ENCODE data around the gene NAB2. TPM values are rescaled to one million over a fixed set of nuclear protein-coding genes. Genes with fewer than 3 reads are reported as not detected.
"Not testable (repeated sequence)": the region's sequence is repeated elsewhere in the genome, so short reads cannot be mapped to it uniquely, and the experiment has no call there.

Gene NAB2
- total and polyA plus RNA-seq, 4 donors, result 18.0 to 42.8 (median 26.2) TPM

- peaks cover 12% of the 10 kb centered on the region for H3K36me3 ChIP-seq (ENCODE audit: control insufficient read depth, insufficient read depth, low read length)
- no peak overlapping the region for H3K27ac ChIP-seq (ENCODE audit: low read depth, low read length)
- WGBS (ENCODE audit: insufficient coverage), result no CpG with 5 or more reads among the region's 5 CpGs
Measured at GRCh38 chr12:57063991-57064685, 24.8 kb upstream of the NAB2 start.

DNA sequence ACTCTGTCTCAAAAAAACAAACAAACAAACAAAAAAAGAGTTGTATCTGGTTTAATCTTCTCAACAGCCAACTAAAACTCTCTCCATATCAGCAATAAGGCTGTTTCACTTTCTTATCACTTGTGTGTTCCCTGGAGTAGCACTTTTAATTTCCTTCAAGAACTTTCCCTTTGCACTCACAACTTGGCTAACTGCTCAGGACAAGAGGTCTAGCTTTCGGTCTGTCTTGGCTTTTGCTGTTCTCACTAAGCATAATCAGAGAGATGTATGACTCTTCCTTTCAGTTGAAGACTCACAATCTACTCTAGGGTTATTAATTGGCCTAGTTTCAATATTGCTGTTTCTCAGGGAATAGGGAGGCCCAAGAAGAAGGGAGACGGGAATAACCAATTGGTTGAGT lies 22.7 kb upstream of the NAB2 start:
- Histone ChIP-seq H3K27me3 (ENCODE audit: control insufficient read depth, insufficient read depth, low read length) (no peaks in the 10 kb centered on the region), H3K9me3 (ENCODE audit: control insufficient read depth, insufficient read depth, low read length) (no peaks in the 10 kb centered on the region), H3K4me3 (ENCODE audit: low read depth, low read length) (no peak overlapping the region), H3K27ac (ENCODE audit: low read depth, low read length) (no peak overlapping the region), H3K4me1 (ENCODE audit: control insufficient read depth, insufficient read depth, low read length) (no peaks in the 10 kb centered on the region), H3K36me3 (ENCODE audit: control insufficient read depth, insufficient read depth, low read length) (peaks cover 12% of the 10 kb centered on the region)
- 100% methylated on average over 1 of the region's 2 CpGs for WGBS (ENCODE audit: insufficient coverage)
- no peak for DNase-seq (ENCODE audit: low read depth in 4 of 6, low spot score in 6 of 6)

More at GRCh38 chr12:57063991-57064685, 24.8 kb upstream of the NAB2 start:
- DNase-seq (ENCODE audit: low read depth in 4 of 6, low spot score in 6 of 6), result no peak
- Histone ChIP-seq H3K4me1 (ENCODE audit: control insufficient read depth, insufficient read depth, low read length) (no peaks in the 10 kb centered on the region), H3K27me3 (ENCODE audit: control insufficient read depth, insufficient read depth, low read length) (no peaks in the 10 kb centered on the region), H3K4me3 (ENCODE audit: low read depth, low read length) (no peak overlapping the region), H3K9me3 (ENCODE audit: control insufficient read depth, insufficient read depth, low read length) (no peaks in the 10 kb centered on the region)

- no peaks in the 10 kb centered on the region for H3K9me3 ChIP-seq (ENCODE audit: control insufficient read depth, insufficient read depth, low read length)
- H3K27me3 ChIP-seq (ENCODE audit: control insufficient read depth, insufficient read depth, low read length), result no peaks in the 10 kb centered on the region
- no peaks in the 10 kb centered on the region for H3K4me1 ChIP-seq (ENCODE audit: control insufficient read depth, insufficient read depth, low read length)
- peaks cover 15% of the 10 kb centered on the region for H3K36me3 ChIP-seq (ENCODE audit: control insufficient read depth, insufficient read depth, low read length)
- H3K27ac ChIP-seq (ENCODE audit: low read depth, low read length), result peak overlapping the region; percentile 61
- 20% methylated on average over 1 of the region's 3 CpGs for WGBS (ENCODE audit: insufficient coverage)
- peak in 4 of 6 donors; percentile 57 to 92 (median 82) for DNase-seq (ENCODE audit: low read depth in 4 of 6, low spot score in 6 of 6)
- no peak overlapping the region for H3K4me3 ChIP-seq (ENCODE audit: low read depth, low read length)
Measured at GRCh38 chr12:57069523-57069922, 19.4 kb upstream of the NAB2 start.

DNA sequence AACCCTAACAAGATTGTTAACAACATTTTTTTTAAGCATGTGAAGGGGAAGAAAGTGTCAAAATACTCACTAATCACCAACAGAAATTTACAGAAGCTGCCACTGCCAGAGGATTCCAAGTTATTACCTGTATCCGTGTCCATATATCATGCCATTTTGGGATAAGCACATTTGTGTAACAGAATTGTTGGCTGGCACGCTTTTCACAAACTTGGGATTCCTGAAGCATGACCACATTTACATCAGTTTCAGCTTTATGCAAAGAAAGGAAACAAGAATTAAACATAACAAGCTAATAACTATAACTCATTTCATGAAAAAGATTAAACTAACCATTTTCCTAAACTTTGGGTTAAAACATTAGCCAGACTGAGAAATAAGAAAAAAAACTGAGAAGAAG lies 16.3 kb upstream of the NAB2 start:
- H3K4me3 ChIP-seq (ENCODE audit: low read depth, low read length), result no peak overlapping the region
- peaks cover 1% of the 10 kb centered on the region for H3K4me1 ChIP-seq (ENCODE audit: control insufficient read depth, insufficient read depth, low read length)
- no peaks in the 10 kb centered on the region for H3K9me3 ChIP-seq (ENCODE audit: control insufficient read depth, insufficient read depth, low read length)
- H3K27me3 ChIP-seq (ENCODE audit: control insufficient read depth, insufficient read depth, low read length), result no peaks in the 10 kb centered on the region
- DNase-seq (ENCODE audit: low read depth in 4 of 6, low spot score in 6 of 6), result no peak
- no CpG with 5 or more reads among the region's 2 CpGs for WGBS (ENCODE audit: insufficient coverage)
- H3K27ac ChIP-seq (ENCODE audit: low read depth, low read length), result no peak overlapping the region
- H3K36me3 ChIP-seq (ENCODE audit: control insufficient read depth, insufficient read depth, low read length), result peaks cover 10% of the 10 kb centered on the region

- not testable (repeated sequence) for H3K27me3 ChIP-seq (ENCODE audit: control insufficient read depth, insufficient read depth, low read length); H3K4me3 ChIP-seq (ENCODE audit: low read depth, low read length); H3K9me3 ChIP-seq (ENCODE audit: control insufficient read depth, insufficient read depth, low read length); H3K27ac ChIP-seq (ENCODE audit: low read depth, low read length); H3K36me3 ChIP-seq (ENCODE audit: control insufficient read depth, insufficient read depth, low read length); H3K4me1 ChIP-seq (ENCODE audit: control insufficient read depth, insufficient read depth, low read length); DNase-seq (ENCODE audit: low read depth in 4 of 6, low spot score in 6 of 6)
- 92% methylated on average over 1 of the region's 6 CpGs for WGBS (ENCODE audit: insufficient coverage)
Measured at GRCh38 chr12:57073566-57074450, 15.1 kb upstream of the NAB2 start.

DNA sequence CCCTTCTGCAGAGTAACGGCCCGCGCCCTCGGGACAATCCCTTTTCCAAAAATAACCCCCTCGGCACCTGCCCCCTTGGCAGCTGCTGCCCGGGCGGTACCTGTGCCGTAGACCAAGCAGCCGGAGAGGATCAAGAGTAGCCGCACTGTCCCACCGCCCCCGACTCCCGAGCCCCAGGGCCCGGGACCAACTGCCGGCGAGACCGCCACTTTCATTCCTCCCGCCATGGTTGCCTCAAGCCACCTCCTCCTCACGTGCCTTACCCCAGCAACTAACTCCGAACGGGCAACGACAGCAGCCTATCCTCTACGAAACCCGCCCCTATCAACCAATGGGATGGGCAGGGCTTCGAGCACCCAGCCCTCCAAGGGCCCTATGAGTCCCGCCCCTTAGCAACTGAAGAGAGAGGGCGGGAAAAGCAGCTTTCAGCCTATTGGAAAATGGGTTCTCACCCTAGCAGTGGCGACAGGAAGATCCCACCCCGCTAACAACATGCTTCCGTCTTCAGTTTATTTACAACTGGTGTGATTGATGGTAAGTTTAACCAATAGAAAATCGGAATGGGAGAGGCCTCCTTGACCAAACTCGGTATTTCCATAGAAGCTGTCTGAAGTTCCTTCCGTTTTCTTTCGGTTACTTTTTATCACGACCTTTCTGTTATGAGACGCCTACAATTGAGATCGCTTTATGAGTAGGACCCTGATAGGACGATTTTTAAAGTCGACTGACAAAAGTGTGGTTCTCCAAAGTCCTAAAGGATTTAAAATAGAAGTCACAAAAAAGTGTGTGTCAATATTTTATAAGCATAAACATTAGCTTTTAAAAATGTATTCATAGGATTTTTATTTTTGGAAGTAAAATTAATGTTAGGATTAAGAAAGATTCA lies 10.2 kb upstream of the NAB2 start, which contains the start of gene NEMP1:
NEMP1 (minus strand) TSS at position 273 of the 886 bp plus-strand sequence; CDS start at position 227, 46 bp downstream.
- peak; percentile 97 to 100 (median 99) for DNase-seq (ENCODE audit: low read depth in 4 of 6, low spot score in 6 of 6)
- H3K9me3 ChIP-seq (ENCODE audit: control insufficient read depth, insufficient read depth, low read length), result no peaks in the 10 kb centered on the region
- whole genome bisulfite sequencing (ENCODE audit: insufficient coverage), result 0% methylated on average over 26 of the region's 39 CpGs
- peaks cover 9% of the 10 kb centered on the region for H3K4me1 ChIP-seq (ENCODE audit: control insufficient read depth, insufficient read depth, low read length)
- no peaks in the 10 kb centered on the region for H3K36me3 ChIP-seq (ENCODE audit: control insufficient read depth, insufficient read depth, low read length)
- H3K27me3 ChIP-seq (ENCODE audit: control insufficient read depth, insufficient read depth, low read length), result no peaks in the 10 kb centered on the region
- H3K4me3 ChIP-seq (ENCODE audit: low read depth, low read length), result peak within 1 kb of the TSS; percentile 71
- peak within 1 kb of the TSS; percentile 90 for H3K27ac ChIP-seq (ENCODE audit: low read depth, low read length)

GRCh38 chr12:57079821-57080220 lies 9.1 kb upstream of the NAB2 start:
- H3K4me3 ChIP-seq (ENCODE audit: low read depth, low read length), result no peak overlapping the region
- H3K27me3 ChIP-seq (ENCODE audit: control insufficient read depth, insufficient read depth, low read length), result no peaks in the 10 kb centered on the region
- no peak overlapping the region for H3K27ac ChIP-seq (ENCODE audit: low read depth, low read length)
- no peaks in the 10 kb centered on the region for H3K36me3 ChIP-seq (ENCODE audit: control insufficient read depth, insufficient read depth, low read length)
- H3K9me3 ChIP-seq (ENCODE audit: control insufficient read depth, insufficient read depth, low read length), result no peaks in the 10 kb centered on the region
- WGBS (ENCODE audit: insufficient coverage), result no CpG with 5 or more reads among the region's 1 CpG
- peaks cover 9% of the 10 kb centered on the region for H3K4me1 ChIP-seq (ENCODE audit: control insufficient read depth, insufficient read depth, low read length)
- no peak for DNase-seq (ENCODE audit: low read depth in 4 of 6, low spot score in 6 of 6)

GRCh38 chr12:57080855-57081254 lies 8.1 kb upstream of the NAB2 start:
- Histone ChIP-seq H3K4me1 (ENCODE audit: control insufficient read depth, insufficient read depth, low read length) (peaks cover 10% of the 10 kb centered on the region), H3K27ac (ENCODE audit: low read depth, low read length) (no peak overlapping the region), H3K27me3 (ENCODE audit: control insufficient read depth, insufficient read depth, low read length) (no peaks in the 10 kb centered on the region), H3K9me3 (ENCODE audit: control insufficient read depth, insufficient read depth, low read length) (no peaks in the 10 kb centered on the region), H3K4me3 (ENCODE audit: low read depth, low read length) (no peak overlapping the region), H3K36me3 (ENCODE audit: control insufficient read depth, insufficient read depth, low read length) (no peaks in the 10 kb centered on the region)
- DNase-seq (ENCODE audit: low read depth in 4 of 6, low spot score in 6 of 6), result no peak
- no CpG with 5 or more reads among the region's 1 CpG for WGBS (ENCODE audit: insufficient coverage)

- DNase-seq (ENCODE audit: low read depth in 4 of 6, low spot score in 6 of 6), result peak in 2 of 6 donors; percentile 41 to 89
- H3K27ac ChIP-seq (ENCODE audit: low read depth, low read length), result peak overlapping the region; percentile 99
Measured at GRCh38 chr12:57085999-57086492, 2.9 kb upstream of the NAB2 start.

More at GRCh38 chr12:57085999-57086492, 2.9 kb upstream of the NAB2 start:
- Histone ChIP-seq H3K36me3 (ENCODE audit: control insufficient read depth, insufficient read depth, low read length) (peaks cover 5% of the 10 kb centered on the region), H3K4me3 (ENCODE audit: low read depth, low read length) (peak overlapping the region; percentile 86), H3K4me1 (ENCODE audit: control insufficient read depth, insufficient read depth, low read length) (peaks cover 44% of the 10 kb centered on the region), H3K27me3 (ENCODE audit: control insufficient read depth, insufficient read depth, low read length) (no peaks in the 10 kb centered on the region), H3K9me3 (ENCODE audit: control insufficient read depth, insufficient read depth, low read length) (no peaks in the 10 kb centered on the region)
- WGBS (ENCODE audit: insufficient coverage), result 8% methylated on average over 2 of the region's 12 CpGs
